Breast epithelium (tissue), 4 donors: ENCODE results near the gene KCNE3. TPM values are rescaled to one million over a fixed set of nuclear protein-coding genes. Genes with fewer than 3 reads are reported as not detected.

Source experiments
- DNase-seq, 2 donors: peaks; one replicate each; pipeline ENCODE4 v3.0.0-alpha.2; 2019; ENCODE audit warnings: low spot score in 2 of 2
- H3K27ac ChIP-seq, 2 donors: fragments of 200-600 bp; sonication (generic) in 1 of 2; one replicate each; pipeline ENCODE4 v1.5.1; 2016 to 2019; ENCODE audit warnings: mild to moderate bottlenecking in 1 of 2
- H3K27me3 ChIP-seq, 2 donors: fragments of 200-600 bp; sonication (generic) in 1 of 2; one replicate each; pipeline versions ENCODE4 v1.5.1 to v1.6.0; 2017 to 2019; ENCODE audit warnings: control low read depth in 1 of 2, mild to moderate bottlenecking in 1 of 2
- H3K36me3 ChIP-seq: fragments of 200-600 bp; one replicate; pipeline ENCODE4 v1.5.1; 2019
- H3K4me1 ChIP-seq, 2 donors: fragments of 200-600 bp; sonication (generic); one replicate each; pipeline ENCODE4 v1.5.1; 2016 to 2019; ENCODE audit warnings: control low read depth in 1 of 2
- H3K4me3 ChIP-seq, 3 donors: fragments of 200-600 bp; sonication (generic); 1 replicate in 2 of 3; 2 replicates in 1 of 3; pipeline ENCODE4 v1.5.1; 2016 to 2019; ENCODE audit warnings: mild to moderate bottlenecking in 3 of 3, moderate library complexity in 2 of 3
- H3K9me3 ChIP-seq, 2 donors: fragments of 200-600 bp; sonication (generic) in 1 of 2; one replicate each; pipeline ENCODE4 v1.5.1; 2016 to 2019; ENCODE audit warnings: control low read depth in 1 of 2
- POLR2A ChIP-seq: fragments of 450-650 bp; IDR thresholded peaks from one replicate; pipeline ENCODE4 v1.6.1; 2016; ENCODE audit warnings: antibody characterized with exemption, mild to moderate bottlenecking, moderate library complexity
- POLR2AphosphoS5 ChIP-seq, 3 donors: sonication (generic); formaldehyde crosslinking; IDR thresholded peaks; one replicate each; pipeline ENCODE4 v1.6.1; 2017; ENCODE audit warnings: antibody characterized with exemption in 3 of 3
- intact Hi-C: fragments of 100-400 bp; cut with DNase I; formaldehyde crosslinking; loops from one replicate; pipeline ENCODE4 v1.15.1; 2023; ENCODE audit warnings: low total_unique reads
- total RNA-seq, 3 donors: library from RNA; depleted of rRNA; stranded (reverse); fragments of >200 nt; gene quantifications; one replicate each; pipeline ENCODE4 v1.1.0, GENCODE V29; 2016
- TF ChIP-seq, protein P1 (sequence below), 3 donors: fragments of 450-650 bp; IDR thresholded peaks; one replicate each; pipeline ENCODE4 v1.5.1; 2016 to 2017; ENCODE audit warnings: antibody characterized with exemption in 3 of 3, mild to moderate bottlenecking in 3 of 3, moderate library complexity in 3 of 3

The KCNE3 gene
- total RNA-seq, 3 donors from 2014 or later: 3.6 to 15.8 (median 4.7) TPM

DNA sequence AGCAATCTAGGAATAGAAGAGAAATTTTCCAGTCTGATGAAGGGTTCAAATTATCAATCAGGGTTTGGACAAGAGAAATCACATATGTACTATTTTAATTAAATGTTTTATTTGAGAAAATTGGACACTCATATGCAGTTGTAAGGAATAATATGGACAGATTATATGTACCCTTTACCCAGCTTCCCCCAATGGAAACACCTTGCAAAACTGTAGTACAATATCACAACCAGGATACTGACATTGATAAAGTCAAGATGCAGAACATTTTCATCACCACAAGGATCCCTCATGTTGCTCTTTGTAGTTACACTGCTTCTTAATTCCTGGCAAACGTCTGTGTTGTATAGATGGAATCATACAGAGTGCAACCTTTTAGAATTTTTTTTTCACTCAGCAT lies 27.6 kb upstream of the KCNE3 start:
- intact Hi-C loops: no loop called here
- H3K36me3 ChIP-seq: no peaks in the 10 kb centered on the region
- TF ChIP-seq POLR2A: no peak
- no peak for TF ChIP-seq POLR2AphosphoS5 (IDR thresholded peaks at IDR 0.05)
- TF ChIP-seq, protein P1, sequence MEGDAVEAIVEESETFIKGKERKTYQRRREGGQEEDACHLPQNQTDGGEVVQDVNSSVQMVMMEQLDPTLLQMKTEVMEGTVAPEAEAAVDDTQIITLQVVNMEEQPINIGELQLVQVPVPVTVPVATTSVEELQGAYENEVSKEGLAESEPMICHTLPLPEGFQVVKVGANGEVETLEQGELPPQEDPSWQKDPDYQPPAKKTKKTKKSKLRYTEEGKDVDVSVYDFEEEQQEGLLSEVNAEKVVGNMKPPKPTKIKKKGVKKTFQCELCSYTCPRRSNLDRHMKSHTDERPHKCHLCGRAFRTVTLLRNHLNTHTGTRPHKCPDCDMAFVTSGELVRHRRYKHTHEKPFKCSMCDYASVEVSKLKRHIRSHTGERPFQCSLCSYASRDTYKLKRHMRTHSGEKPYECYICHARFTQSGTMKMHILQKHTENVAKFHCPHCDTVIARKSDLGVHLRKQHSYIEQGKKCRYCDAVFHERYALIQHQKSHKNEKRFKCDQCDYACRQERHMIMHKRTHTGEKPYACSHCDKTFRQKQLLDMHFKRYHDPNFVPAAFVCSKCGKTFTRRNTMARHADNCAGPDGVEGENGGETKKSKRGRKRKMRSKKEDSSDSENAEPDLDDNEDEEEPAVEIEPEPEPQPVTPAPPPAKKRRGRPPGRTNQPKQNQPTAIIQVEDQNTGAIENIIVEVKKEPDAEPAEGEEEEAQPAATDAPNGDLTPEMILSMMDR (IDR thresholded peaks at IDR 0.05): no peak

DNA sequence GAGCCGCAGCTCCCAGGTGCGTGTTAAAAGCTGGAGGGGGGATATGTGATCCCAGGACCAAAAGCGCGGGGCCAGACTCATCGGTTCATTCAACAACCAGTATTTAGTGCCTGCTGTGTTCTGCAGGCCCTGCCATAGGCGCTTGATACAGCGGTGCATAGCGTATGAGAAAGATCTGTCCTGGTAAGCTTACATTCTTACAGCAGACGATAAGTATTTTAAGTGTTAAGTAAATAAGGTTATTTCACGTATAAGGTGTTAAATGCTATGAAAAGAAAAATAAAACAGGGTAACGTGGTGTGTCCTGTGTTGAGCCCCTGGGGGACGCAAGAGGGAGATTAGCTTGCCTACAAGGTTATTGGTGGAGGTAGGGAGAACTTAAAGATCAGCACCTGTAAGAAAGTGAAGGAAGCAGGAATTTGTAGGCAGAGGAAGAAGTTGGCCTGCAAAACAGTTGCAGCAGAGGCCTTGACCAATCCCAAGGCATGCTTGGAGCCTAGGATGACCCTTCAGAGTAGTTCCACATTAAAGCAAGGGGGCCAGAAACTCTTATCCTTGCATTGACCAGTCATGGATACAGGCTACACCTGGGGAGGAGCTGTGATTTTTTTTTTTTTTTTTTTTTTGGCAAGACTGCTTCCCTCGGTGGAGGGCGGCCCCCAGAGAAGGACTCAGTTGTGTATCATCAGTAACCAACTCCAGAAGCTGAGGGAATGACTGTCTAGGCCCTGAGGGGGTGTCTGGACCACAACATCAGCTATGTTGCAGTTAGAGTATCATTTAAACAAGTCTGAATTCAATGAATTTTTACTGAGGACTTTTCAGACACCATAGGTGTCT lies 26.7 kb upstream of the KCNE3 start:
- Histone ChIP-seq H3K27ac (peak overlapping the region; percentile 92 to 99), H3K4me3 (peak overlapping the region; percentile 74 to 95 (median 84)), H3K27me3 (no peaks in the 10 kb centered on the region), H3K9me3 (no peaks in the 10 kb centered on the region), H3K36me3 (no peaks in the 10 kb centered on the region), H3K4me1 (no peaks in the 10 kb centered on the region)
- TF ChIP-seq, protein P1 (IDR thresholded peaks at IDR 0.05): no peak
- TF ChIP-seq POLR2AphosphoS5 (IDR thresholded peaks at IDR 0.05) (no peak), POLR2A (no peak)
- intact Hi-C loops: no loop called here
- DNase-seq: no peak

More for the DNA sequence above, 27.6 kb upstream of the KCNE3 start:
- H3K4me1 ChIP-seq: no peaks in the 10 kb centered on the region
- no peaks in the 10 kb centered on the region for H3K9me3 ChIP-seq
- no peak overlapping the region for H3K4me3 ChIP-seq
- no peak for DNase-seq
- H3K27ac ChIP-seq: no peak overlapping the region
- H3K27me3 ChIP-seq: no peaks in the 10 kb centered on the region

DNA sequence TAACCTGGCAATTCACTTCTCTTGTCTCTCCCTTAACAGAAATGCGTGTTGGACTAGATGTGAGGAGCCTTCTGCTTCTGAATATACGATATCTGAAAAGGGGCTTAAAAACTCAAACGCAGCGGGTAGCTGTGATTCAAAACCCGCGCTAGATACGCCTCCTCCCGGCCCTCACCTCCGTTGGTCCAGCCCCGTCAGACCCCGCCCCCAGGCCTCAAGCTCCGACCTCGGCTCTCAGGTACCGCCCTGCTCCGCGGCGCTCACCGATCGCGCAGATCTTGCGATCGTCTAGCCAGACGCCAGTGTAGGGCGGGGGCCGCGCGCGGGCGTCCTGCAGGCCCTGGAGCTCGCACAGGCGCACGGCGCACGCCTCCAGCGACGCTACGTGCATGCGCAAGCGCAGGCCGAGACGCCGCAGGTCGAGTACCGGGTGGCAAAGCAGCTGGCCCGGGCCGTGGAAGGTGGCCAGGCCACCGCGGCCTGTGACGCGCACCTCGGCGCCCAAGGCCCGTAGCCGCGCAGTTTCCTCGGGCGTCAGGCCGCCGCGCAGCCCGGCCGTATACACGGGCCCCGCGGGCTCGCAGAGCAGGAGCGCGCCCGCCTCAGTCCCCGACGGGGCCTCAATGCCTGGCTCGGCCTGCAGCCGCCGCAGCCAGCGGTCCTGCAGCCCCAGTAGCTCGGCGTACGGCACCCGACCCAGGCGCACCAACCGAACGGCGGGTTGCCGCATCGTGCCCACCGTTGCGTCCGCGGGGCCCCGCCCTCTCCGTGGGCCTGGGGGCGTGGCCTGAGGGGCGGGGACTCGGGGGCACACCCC lies 25.8 kb upstream of the KCNE3 start, which contains the start of gene LIPT2:
Gene LIPT2 (minus strand): TSS at position 751 of the 817 bp plus-strand sequence. CDS start 21 bp downstream, at position 730.
- no peaks in the 10 kb centered on the region for H3K36me3 ChIP-seq
- H3K4me3 ChIP-seq: peak within 1 kb of the TSS; percentile 74 to 95 (median 84)
- H3K27me3 ChIP-seq: no peaks in the 10 kb centered on the region
- intact Hi-C loops: no loop called here
- peak; percentile 94 to 96 for DNase-seq
- peak within 1 kb of the TSS; percentile 92 to 99 for H3K27ac ChIP-seq
- TF ChIP-seq, protein P1 (IDR thresholded peaks at IDR 0.05): no peak
- TF ChIP-seq POLR2AphosphoS5 (IDR thresholded peaks at IDR 0.05): peak; percentile 56 to 80 (median 65)
- no peaks in the 10 kb centered on the region for H3K9me3 ChIP-seq
- H3K4me1 ChIP-seq: no peaks in the 10 kb centered on the region

DNA sequence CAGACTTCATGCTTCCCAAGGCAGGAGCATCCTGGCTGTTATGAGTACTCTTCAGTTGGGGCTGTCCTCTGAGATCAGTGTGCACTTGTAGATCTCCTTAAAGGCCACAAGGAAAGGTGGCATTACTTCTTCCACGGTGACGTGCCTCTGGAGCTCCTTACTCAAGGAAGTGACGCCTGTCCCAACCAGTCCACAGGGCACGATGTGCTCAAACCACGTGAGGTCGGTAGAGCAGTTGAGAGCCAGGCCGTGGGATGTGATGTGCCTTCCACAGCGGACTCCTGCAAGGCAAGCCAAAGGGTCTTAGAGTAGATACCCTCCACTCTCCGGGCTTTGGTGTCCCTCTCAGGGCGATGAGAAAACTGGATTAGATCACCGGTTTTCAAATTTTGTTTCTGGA lies 24.7 kb upstream of the KCNE3 start:
- Histone ChIP-seq H3K36me3 (no peaks in the 10 kb centered on the region), H3K9me3 (no peaks in the 10 kb centered on the region), H3K27ac (no peak overlapping the region), H3K4me1 (no peaks in the 10 kb centered on the region), H3K27me3 (no peaks in the 10 kb centered on the region), H3K4me3 (no peak overlapping the region)
- intact Hi-C loops: no loop called here
- no peak for TF ChIP-seq POLR2AphosphoS5 (IDR thresholded peaks at IDR 0.05)
- TF ChIP-seq, protein P1 (IDR thresholded peaks at IDR 0.05): no peak
- TF ChIP-seq POLR2A: no peak
- no peak for DNase-seq
